ENCODE data around the gene OPRM1. TPM values are rescaled to one million over a fixed set of nuclear protein-coding genes. Genes with fewer than 3 reads are reported as not detected.

OPRM1 gene
- total and polyA plus RNA-seq, 2 of the 8 experiments (the other 6 are each of a cell fraction or from before 2014, with no cell fraction given): not detected

GRCh38 chr6:154227862-154228520, 189.0 kb downstream of the OPRM1 start:
- ChIA-PET POLR2A (ENCODE audit: partially characterized antibody) (no interaction called here), CTCF (ENCODE audit: partially characterized antibody) (interaction anchor here (1.7 kb wide), 1 partner anchor 9 kb away, joined by 4 read pairs; no protein-coding TSS in a partner anchor)
- H2BK15ac ChIP-seq (ENCODE audit: low read length): no peak overlapping the region
- no peak overlapping the region for H2BK120ac ChIP-seq (replicated peaks; ENCODE audit: low read depth, low read length)
- H2AFZ ChIP-seq (ENCODE audit: low read length): no peak overlapping the region
- H3K18ac ChIP-seq (ENCODE audit: extremely low read depth, low read length): no peak overlapping the region
- no peak overlapping the region for H2BK20ac ChIP-seq (ENCODE audit: low read length)
- H3K27ac ChIP-seq (ENCODE audit: low read depth, low read length): no peak overlapping the region
- H3K36me3 ChIP-seq (ENCODE audit: control insufficient read depth in 2 of 4, insufficient read depth in 4 of 4, low read length in 3 of 4): no peaks in the 10 kb centered on the region
- FAIRE-seq (no peak), DNase-seq (ENCODE audit: low read depth in 1 of 2, low spot score in 2 of 2) (no peak)
- no peak overlapping the region for H3K4ac ChIP-seq (replicated peaks; ENCODE audit: insufficient read length, low read depth, low read length)
- no peaks in the 10 kb centered on the region for H3K23me2 ChIP-seq (ENCODE audit: low read depth, low read length)
- no peaks in the 10 kb centered on the region for H3K79me1 ChIP-seq (ENCODE audit: low read depth, low read length)
- H3K4me2 ChIP-seq (ENCODE audit: insufficient read depth in 1 of 2, low read depth in 2 of 2, low read length in 2 of 2): no peak overlapping the region
- H3K79me2 ChIP-seq (ENCODE audit: control insufficient read depth in 1 of 2, insufficient read depth in 2 of 2, low read length in 2 of 2): no peaks in the 10 kb centered on the region
- no peak overlapping the region for H2AK5ac ChIP-seq (ENCODE audit: low read depth, low read length)
- no peaks in the 10 kb centered on the region for H3K4me1 ChIP-seq (replicated peaks in 1 of 4; ENCODE audit: control insufficient read depth in 3 of 4, insufficient read depth in 4 of 4, low read length in 3 of 4)
- whole genome bisulfite sequencing, 2 experiments (ENCODE audit: extremely low coverage in 1 of 2, insufficient coverage in 1 of 2, insufficient read length in 1 of 2, insufficient replicate concordance in 2 of 2, low coverage in 1 of 2, low lambda C conversion rate in 2 of 2, missing lambda C conversion rate in 1 of 2): 95% methylated on average over 7 of the region's 7 CpGs; no CpG with 5 or more reads in 1 of the 2 experiments
- H4K91ac ChIP-seq (replicated peaks; ENCODE audit: insufficient read length, low read length): no peak overlapping the region
- H3K23ac ChIP-seq (ENCODE audit: insufficient read length): no peak overlapping the region
- H3K9ac ChIP-seq (replicated peaks in 1 of 4; ENCODE audit: extremely low read depth in 1 of 4, low read depth in 3 of 4, low read length in 3 of 4): no peak overlapping the region
- no peak overlapping the region for H3K14ac ChIP-seq (ENCODE audit: insufficient read length)
- H2BK12ac ChIP-seq (ENCODE audit: low read depth, low read length): no peak overlapping the region
- H4K5ac ChIP-seq (ENCODE audit: insufficient read length, low read depth, low read length): no peak overlapping the region
- no peak overlapping the region for H2BK5ac ChIP-seq (ENCODE audit: low read depth, low read length)
- no peak overlapping the region for H4K8ac ChIP-seq (ENCODE audit: extremely low read depth, insufficient read depth, low read length)
- no peaks in the 10 kb centered on the region for H3K27me3 ChIP-seq (replicated peaks in 1 of 4; ENCODE audit: control insufficient read depth in 3 of 4, extremely low read depth in 1 of 4, insufficient read depth in 3 of 4, low read length in 3 of 4)
- H3K4me3 ChIP-seq (ENCODE audit: extremely low read depth in 1 of 4, insufficient read depth in 2 of 4, low read depth in 3 of 4, low read length in 4 of 4): no peak overlapping the region
- no peak overlapping the region for H3K56ac ChIP-seq (replicated peaks; ENCODE audit: insufficient read length, low read depth, low read length)
- H3K9me3 ChIP-seq (ENCODE audit: insufficient read depth in 2 of 2, low read depth in 1 of 2, low read length in 1 of 2): no peaks in the 10 kb centered on the region; a peak in 1 of 4 replicates
- no peaks in the 10 kb centered on the region for H4K20me1 ChIP-seq (replicated peaks in 1 of 2; ENCODE audit: control insufficient read depth in 1 of 2, insufficient read depth in 2 of 2, low read length in 2 of 2)
- TF ChIP-seq E2F6 (IDR thresholded peaks at IDR 0.05) (no peak), SIN3A (conservative IDR thresholded peaks at IDR 0.05 in 1 of 2, IDR thresholded peaks at IDR 0.05 in 1 of 2; ENCODE audit: low read depth in 1 of 2, low read length in 2 of 2) (no peak), CHD2 (IDR thresholded peaks at IDR 0.05; ENCODE audit: low read length) (no peak), SRF (IDR thresholded peaks at IDR 0.05; ENCODE audit: low read depth, low read length) (no peak), PHF8 (conservative IDR thresholded peaks at IDR 0.05; ENCODE audit: low read depth, low read length) (no peak), HDAC2 (IDR thresholded peaks at IDR 0.05; ENCODE audit: borderline replicate concordance in 1 of 2, low read depth in 2 of 2, low read length in 2 of 2) (no peak), RFX5 (IDR thresholded peaks at IDR 0.05; ENCODE audit: borderline replicate concordance, low read depth, low read length) (no peak), JUND (IDR thresholded peaks at IDR 0.05; ENCODE audit: low read length) (no peak), CBX8 (IDR thresholded peaks at IDR 0.05; ENCODE audit: borderline replicate concordance, low read depth, low read length) (no peak), SP2 (IDR thresholded peaks at IDR 0.05; ENCODE audit: low read length) (no peak), EP300 (IDR thresholded peaks at IDR 0.05; ENCODE audit: borderline replicate concordance in 1 of 2, low read depth in 2 of 2, low read length in 2 of 2) (no peak)
- TF ChIP-seq, protein P1, sequence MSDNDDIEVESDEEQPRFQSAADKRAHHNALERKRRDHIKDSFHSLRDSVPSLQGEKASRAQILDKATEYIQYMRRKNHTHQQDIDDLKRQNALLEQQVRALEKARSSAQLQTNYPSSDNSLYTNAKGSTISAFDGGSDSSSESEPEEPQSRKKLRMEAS (IDR thresholded peaks at IDR 0.05): no peak

Data from H1 (cell line).